Measurements from ENCODE around the gene GRAMD1C. TPM values are rescaled to one million over a fixed set of nuclear protein-coding genes. Genes with fewer than 3 reads are reported as not detected.
"Not testable (repeated sequence)": the region's sequence is repeated elsewhere in the genome, so short reads cannot be mapped to it uniquely, and the experiment has no call there.

The GRAMD1C gene
- total RNA-seq, 1 donor from 2014 or later, result 0.59 TPM

GRCh38 chr3:113849841-113850240 is 11.3 kb downstream of the GRAMD1C start:
- intact Hi-C loops (cut with micrococcal nuclease), result not testable (repeated sequence)

GRCh38 chr3:113850391-113850790 is 11.8 kb downstream of the GRAMD1C start:
- intact Hi-C loops (cut with micrococcal nuclease), result not testable (repeated sequence)

DNA sequence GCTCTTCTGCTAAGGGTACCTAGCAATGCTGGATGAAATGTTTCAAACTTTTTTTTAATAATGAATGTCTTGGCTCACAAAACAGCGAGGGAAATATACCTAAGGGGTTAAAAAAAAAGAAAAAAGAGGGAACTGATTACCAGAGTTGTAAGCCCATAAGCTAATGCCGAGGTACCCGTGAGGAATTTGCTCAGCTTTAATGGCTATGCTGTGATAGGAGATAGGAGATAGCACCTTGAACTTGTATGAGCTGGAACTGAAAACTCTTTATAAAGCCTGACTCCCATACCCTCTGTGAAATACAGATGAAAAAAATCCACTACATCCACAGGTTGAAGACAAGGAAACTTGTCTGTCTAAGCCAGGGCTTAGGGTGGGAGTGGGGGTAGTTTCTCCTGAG is 13.9 kb downstream of the GRAMD1C start:
- intact Hi-C loops (cut with micrococcal nuclease), result no loop called here

DNA sequence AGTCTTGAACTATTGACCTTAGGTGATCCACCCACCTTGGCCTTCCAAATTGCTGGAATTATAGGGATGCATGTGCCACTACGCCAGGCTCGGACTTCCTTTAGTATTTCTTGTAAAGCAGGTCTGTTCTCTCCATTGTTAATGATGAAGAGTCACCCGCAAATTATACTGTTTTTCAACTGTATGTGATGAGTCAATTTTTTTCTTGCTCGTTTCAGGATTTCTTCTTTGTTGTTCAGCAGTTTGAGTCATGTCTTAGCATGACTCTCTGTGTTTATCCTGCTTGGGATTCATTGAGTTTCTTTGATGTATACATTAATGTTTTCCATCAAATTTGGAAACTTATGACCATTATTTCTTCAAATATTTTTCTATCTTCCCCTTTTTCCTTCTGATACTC is 28.9 kb downstream of the GRAMD1C start:
- intact Hi-C loops (cut with micrococcal nuclease), result no loop called here

- intact Hi-C loops (cut with micrococcal nuclease), result no loop called here
Measured at GRCh38 chr3:113873293-113873692, 34.7 kb downstream of the GRAMD1C start.

DNA sequence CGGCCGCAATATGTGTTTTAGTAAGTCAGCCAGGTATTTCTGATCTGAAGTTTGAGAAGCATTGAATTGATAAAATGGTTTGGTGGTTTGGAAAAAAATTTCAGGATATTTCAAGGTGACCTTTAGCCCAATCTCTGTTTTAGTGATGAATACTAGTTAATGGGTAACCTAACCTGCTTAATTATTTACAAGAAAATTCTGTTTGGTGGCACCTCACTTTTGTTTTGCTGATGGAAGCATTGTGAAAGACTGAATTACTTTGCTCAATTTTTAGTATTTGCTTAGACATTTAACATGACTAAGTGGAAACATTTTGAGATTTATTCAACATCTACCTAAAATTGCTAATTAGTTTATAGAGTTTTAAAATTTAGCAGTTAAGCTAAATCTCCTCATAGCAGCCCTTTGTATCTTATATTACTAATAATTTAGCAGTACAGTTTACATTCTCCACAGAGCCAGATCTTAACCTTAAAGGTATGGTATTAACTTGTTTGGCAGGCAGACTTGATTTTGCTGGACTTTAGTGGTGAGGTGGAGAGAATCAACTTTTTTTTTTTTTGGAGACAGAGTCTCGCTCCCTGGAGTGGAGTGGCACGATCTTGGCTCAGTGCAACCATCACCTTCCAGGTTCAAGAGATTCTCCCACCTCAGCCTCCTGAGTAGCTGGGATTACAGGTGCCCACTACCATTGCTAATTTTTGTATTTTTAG is 35.4 kb downstream of the GRAMD1C start:
- intact Hi-C loops (cut with micrococcal nuclease), result no loop called here

DNA sequence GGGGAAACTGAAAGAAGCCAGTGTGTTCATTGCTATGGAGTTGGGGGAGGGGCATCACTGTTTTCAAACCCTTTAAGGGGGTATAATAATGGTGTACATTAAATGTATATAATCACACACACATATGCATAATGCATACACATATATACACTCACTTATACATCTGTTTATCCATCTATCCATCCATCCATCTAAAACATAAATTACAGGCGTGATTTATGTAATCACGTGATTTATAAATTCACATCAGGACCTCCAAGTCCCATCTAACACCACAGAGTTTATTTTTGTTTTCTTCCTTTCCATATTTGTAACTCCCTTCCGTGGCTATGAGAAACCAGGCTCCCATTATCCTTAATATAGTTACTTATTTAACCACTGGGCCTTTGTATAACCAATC is 39.8 kb downstream of the GRAMD1C start:
- intact Hi-C loops (cut with micrococcal nuclease), result no loop called here

- intact Hi-C loops (cut with micrococcal nuclease), result no loop called here
Measured at GRCh38 chr3:113885050-113885449, 46.5 kb downstream of the GRAMD1C start.

DNA sequence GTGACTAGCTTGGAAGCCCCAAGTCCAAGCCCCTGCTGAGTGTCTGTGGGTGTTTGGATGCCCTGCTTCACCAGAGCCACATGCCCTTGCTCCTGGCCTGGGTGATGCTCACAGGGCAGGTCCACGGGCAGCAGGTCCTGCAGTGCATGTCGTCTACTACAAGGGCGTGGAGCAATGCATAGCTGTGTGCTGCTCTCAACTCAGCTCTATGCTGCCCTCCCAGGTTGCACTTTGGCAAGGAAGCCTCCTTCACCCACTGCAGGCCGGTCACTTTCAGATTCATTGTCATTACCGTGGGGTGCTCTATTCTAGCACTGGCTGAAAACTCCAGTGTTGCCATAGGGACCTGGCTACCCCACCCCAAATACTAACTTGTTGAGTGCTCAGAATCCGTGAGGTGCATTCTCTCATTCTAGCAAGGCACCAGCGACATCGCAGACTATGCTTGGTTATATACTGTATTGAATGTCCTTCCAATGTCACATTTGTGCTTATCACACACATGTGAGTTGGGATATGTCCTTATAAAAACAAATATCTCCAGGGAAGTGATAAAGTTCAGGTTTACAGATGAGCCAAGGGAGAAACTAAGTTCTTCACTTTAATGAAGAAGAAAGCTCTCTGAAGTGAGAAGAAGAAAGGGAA is 51.8 kb downstream of the GRAMD1C start:
- intact Hi-C loops (cut with micrococcal nuclease), result no loop called here

DNA sequence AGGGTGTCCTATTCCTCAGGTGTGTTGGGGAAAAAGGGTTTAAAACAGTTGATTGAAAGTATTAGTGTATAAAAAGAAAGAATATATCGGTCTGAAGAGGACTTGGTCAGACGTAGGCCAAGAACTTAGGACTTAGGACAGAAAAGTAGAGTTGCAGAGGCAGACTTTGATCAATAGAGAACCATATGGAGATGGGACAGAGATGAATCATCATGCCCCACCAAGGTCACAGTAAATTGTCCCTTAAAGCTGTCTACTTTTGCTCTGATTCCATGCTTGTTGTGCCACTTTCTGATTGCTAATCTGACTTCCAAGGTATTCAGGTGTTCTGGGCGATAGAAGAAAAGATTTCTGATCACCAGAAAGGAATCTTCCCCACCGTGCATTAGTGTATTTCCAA is 56.3 kb downstream of the GRAMD1C start:
- intact Hi-C loops (cut with micrococcal nuclease), result no loop called here

DNA sequence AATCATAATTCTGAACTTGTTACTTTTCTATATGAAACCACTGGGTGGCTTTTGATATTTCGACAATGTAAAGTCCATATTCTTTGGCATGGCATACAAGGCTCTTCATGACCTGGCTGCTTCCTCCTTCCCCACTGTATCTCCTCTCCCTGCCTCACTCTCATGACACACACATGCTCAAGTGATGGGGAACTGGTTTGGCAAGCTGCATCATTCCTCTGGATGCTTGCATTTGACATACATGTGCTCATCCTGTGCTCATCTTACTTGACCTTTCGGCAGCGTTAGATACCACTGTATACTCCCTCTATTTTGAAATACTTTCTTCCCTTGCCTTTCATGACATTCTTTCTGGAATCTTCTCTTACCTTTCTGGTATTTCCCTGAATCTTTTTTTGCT is 57.4 kb downstream of the GRAMD1C start:
- intact Hi-C loops (cut with micrococcal nuclease), result no loop called here

GRCh38 chr3:113896930-113897329 is 58.3 kb downstream of the GRAMD1C start:
- intact Hi-C loops (cut with micrococcal nuclease), result no loop called here

- intact Hi-C loops (cut with micrococcal nuclease), result no loop called here
Measured at GRCh38 chr3:113897373-113897777, 58.8 kb downstream of the GRAMD1C start.

DNA sequence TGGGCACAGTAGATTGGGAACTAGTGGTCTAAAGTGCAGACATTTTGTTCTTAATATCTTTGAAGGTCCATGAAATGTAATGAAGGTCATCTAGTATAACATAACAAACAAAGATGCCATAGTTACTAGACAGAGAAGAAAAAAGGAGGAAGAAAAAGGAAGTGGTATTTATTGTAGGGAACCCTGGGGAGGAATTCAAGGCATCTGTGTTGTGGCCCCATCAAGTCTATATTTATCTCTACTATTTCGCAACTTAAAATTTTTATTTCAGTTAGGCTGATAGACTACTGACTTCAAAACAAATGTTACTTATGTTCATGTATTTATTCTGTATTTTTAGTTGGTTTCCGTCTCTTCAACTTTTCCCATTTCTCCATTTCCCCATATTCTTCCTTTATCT is 60.3 kb downstream of the GRAMD1C start:
- intact Hi-C loops (cut with micrococcal nuclease), result no loop called here

- intact Hi-C loops (cut with micrococcal nuclease), result no loop called here
Measured at GRCh38 chr3:113906568-113907140, 68.1 kb downstream of the GRAMD1C start.

- intact Hi-C loops (cut with micrococcal nuclease), result no loop called here
Measured at GRCh38 chr3:113908133-113908532, 69.5 kb downstream of the GRAMD1C start.

- intact Hi-C loops (cut with micrococcal nuclease), result loop anchor here (10.0 kb wide), 1 partner anchor 856 kb away; no protein-coding TSS in a partner anchor
Measured at GRCh38 chr3:113910966-113911365, 72.4 kb downstream of the GRAMD1C start.

- intact Hi-C loops (cut with micrococcal nuclease), result loop anchor here (1.0 to 10.0 kb wide), 9 partner anchors 34 to 858 kb away; partner anchors contain the start of genes CCDC191, GRAMD1C, QTRT2 and USF3
Measured at GRCh38 chr3:113912552-113913236, 74.1 kb downstream of the GRAMD1C start.

- intact Hi-C loops (cut with micrococcal nuclease), result loop anchor here (10.0 kb wide), 1 partner anchor 860 kb away; no protein-coding TSS in a partner anchor
Measured at GRCh38 chr3:113914646-113915045, 76.1 kb downstream of the GRAMD1C start.

DNA sequence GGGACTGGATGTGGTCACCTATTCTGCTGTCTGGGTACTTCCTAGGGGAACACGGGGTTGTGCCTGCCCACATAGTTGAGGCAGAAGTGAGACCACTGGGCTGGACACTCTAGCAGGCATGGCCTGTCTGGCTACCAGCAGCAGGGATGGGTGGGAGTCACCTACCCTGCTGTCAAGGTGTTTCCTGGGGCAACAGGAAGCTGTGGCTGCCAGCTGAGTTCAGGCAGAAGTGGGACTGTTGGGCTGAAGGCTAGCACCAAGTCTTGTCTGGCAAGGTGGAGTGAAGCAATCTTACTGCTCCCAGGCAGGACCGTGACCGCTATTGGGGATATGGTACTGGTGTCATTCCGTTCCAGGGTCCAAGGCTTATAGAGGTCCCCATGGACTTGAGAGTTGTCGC is 89.0 kb downstream of the GRAMD1C start:
- intact Hi-C loops (cut with micrococcal nuclease), result no loop called here

GRCh38 chr3:113946831-113947230 is 108.2 kb downstream of the GRAMD1C start:
- intact Hi-C loops (cut with micrococcal nuclease), result loop anchor here (1.0 to 5.0 kb wide), 6 partner anchors 34 to 1385 kb away; partner anchors contain the start of genes ATG3, ATP6V1A, CCDC191 and NAA50
